Measurements from ENCODE around the gene NFIL3.

DNA sequence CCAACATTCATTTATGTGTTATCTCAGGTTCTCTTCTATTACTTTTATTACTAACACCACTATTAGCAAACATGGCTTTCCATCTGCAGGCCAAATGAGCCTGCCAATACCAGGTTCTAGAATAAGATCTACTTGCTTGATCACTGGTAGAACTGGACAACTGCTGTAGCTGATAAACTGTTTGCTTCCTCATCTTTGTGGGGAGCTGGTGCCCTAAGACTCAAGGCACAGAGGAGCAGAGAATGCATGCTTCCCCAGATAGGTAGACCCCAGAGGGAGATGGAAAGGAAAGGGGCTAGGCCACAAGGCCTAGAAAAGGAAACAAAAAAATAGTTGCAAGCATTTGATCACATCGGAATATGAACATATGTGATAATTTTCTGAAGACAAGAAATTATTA lies 31.2 kb downstream of the NFIL3 start:
- TF ChIP-seq, protein P1, sequence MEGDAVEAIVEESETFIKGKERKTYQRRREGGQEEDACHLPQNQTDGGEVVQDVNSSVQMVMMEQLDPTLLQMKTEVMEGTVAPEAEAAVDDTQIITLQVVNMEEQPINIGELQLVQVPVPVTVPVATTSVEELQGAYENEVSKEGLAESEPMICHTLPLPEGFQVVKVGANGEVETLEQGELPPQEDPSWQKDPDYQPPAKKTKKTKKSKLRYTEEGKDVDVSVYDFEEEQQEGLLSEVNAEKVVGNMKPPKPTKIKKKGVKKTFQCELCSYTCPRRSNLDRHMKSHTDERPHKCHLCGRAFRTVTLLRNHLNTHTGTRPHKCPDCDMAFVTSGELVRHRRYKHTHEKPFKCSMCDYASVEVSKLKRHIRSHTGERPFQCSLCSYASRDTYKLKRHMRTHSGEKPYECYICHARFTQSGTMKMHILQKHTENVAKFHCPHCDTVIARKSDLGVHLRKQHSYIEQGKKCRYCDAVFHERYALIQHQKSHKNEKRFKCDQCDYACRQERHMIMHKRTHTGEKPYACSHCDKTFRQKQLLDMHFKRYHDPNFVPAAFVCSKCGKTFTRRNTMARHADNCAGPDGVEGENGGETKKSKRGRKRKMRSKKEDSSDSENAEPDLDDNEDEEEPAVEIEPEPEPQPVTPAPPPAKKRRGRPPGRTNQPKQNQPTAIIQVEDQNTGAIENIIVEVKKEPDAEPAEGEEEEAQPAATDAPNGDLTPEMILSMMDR (IDR thresholded peaks at IDR 0.05), result no peak
- no peak for TF ChIP-seq EZH2 (IDR thresholded peaks at IDR 0.05; ENCODE audit: borderline replicate concordance, insufficient read depth, low read depth, low read length, poor library complexity, severe bottlenecking)
